Transverse colon (tissue), 4 donors: Measurements from ENCODE around the gene CHSY3. TPM values are rescaled to one million over a fixed set of nuclear protein-coding genes. Genes with fewer than 3 reads are reported as not detected.

Source experiments
- DNase-seq: peaks from one replicate; pipeline ENCODE4 v3.0.0-alpha.2; 2019
- H3K27ac ChIP-seq, 4 donors: fragments of 200-600 bp; sonication (generic); 2 replicates each; pipeline ENCODE4 v1.5.1; 2016 to 2018; ENCODE audit warnings: inconsistent platforms in 4 of 4
- H3K27me3 ChIP-seq: fragments of 200-600 bp; sonication (generic); 2 replicates; pipeline ENCODE4 v1.5.1; 2017; ENCODE audit warnings: inconsistent platforms
- H3K36me3 ChIP-seq, 4 donors: fragments of 200-600 bp; sonication (generic); 2 replicates each; pipeline ENCODE4 v1.5.1; 2017 to 2019; ENCODE audit warnings: inconsistent platforms in 4 of 4
- H3K4me1 ChIP-seq, 4 donors: fragments of 200-600 bp; sonication (generic); 2 replicates each; pipeline ENCODE4 v1.5.1; 2017 to 2020; ENCODE audit warnings: inconsistent platforms in 4 of 4
- H3K4me3 ChIP-seq, 4 donors: fragments of 200-600 bp; sonication (generic); 1 replicate in 1 of 4; 2 replicates in 3 of 4; pipeline versions ENCODE4 v1.5.1 to v1.6.1; 2017 to 2019; ENCODE audit warnings: inconsistent platforms in 4 of 4
- H3K9me3 ChIP-seq, 2 donors: fragments of 200-600 bp; sonication (generic); 2 replicates each; pipeline ENCODE4 v1.5.1; 2017 to 2019; ENCODE audit warnings: inconsistent platforms in 2 of 2
- EP300 ChIP-seq: sonication (generic); formaldehyde crosslinking; IDR thresholded peaks from one replicate; pipeline ENCODE4 v1.6.1; 2017; ENCODE audit warnings: antibody characterized with exemption, low read depth
- POLR2A ChIP-seq: fragments of 450-650 bp; IDR thresholded peaks from one replicate; pipeline ENCODE4 v1.6.1; 2016; ENCODE audit warnings: antibody characterized with exemption, mild to moderate bottlenecking, moderate library complexity
- POLR2AphosphoS5 ChIP-seq, 3 donors: sonication (generic); formaldehyde crosslinking; IDR thresholded peaks; one replicate each; pipeline ENCODE4 v1.6.1; 2016; ENCODE audit warnings: antibody characterized with exemption in 3 of 3
- WGBS, 2 donors: methylation state at CpG; one replicate each; pipeline ENCODE4 v1.1.5; 2018; ENCODE audit warnings: low coverage in 1 of 2; 5-methylcytosine and 5-hydroxymethylcytosine counted together
- in situ Hi-C, 4 donors: fragments of 200-750 bp; cut with MboI; loops; one replicate each; pipeline versions ENCODE4 v1.15.0 to v1.15.1; 2017; ENCODE audit warnings: low sequenced_read_pairs in 3 of 4, low pct_ligation_motif_present in 1 of 4, low pct_unique_long_range_greater_than_20kb in 1 of 4
- intact Hi-C: fragments of 100-400 bp; cut with DNase I; formaldehyde crosslinking; loops from one replicate; pipeline ENCODE4 v1.15.1; 2023; ENCODE audit warnings: low total_unique reads
- total RNA-seq, 4 donors: library from RNA; depleted of rRNA; stranded (reverse); fragments of >200 nt; gene quantifications; one replicate each; pipeline ENCODE4 v1.1.0, GENCODE V29; 2016
- TF ChIP-seq, protein P1 (sequence below), 5 experiments: fragments of 200-600 bp in 3 of 5; fragments of 450-650 bp in 2 of 5; sonication (generic) in 3 of 5; IDR thresholded peaks; 1 replicate in 2 of 5; 2 replicates in 3 of 5; pipeline ENCODE4 v1.5.1; 2016 to 2017; ENCODE audit warnings: antibody characterized with exemption in 5 of 5, inconsistent platforms in 3 of 5, mild to moderate bottlenecking in 2 of 5, moderate library complexity in 1 of 5

The CHSY3 gene
- total RNA-seq, 4 donors from 2014 or later = 0.27 to 0.79 (median 0.49) TPM

- Histone ChIP-seq H3K36me3 (no peaks in the 10 kb centered on the region), H3K9me3 (no peaks in the 10 kb centered on the region), H3K27me3 (no peaks in the 10 kb centered on the region), H3K4me1 (no peaks in the 10 kb centered on the region), H3K27ac (no peak overlapping the region), H3K4me3 (no peak overlapping the region)
- TF ChIP-seq EP300 = no peak
- TF ChIP-seq POLR2AphosphoS5 (IDR thresholded peaks at IDR 0.05) = no peak
- TF ChIP-seq, protein P1, sequence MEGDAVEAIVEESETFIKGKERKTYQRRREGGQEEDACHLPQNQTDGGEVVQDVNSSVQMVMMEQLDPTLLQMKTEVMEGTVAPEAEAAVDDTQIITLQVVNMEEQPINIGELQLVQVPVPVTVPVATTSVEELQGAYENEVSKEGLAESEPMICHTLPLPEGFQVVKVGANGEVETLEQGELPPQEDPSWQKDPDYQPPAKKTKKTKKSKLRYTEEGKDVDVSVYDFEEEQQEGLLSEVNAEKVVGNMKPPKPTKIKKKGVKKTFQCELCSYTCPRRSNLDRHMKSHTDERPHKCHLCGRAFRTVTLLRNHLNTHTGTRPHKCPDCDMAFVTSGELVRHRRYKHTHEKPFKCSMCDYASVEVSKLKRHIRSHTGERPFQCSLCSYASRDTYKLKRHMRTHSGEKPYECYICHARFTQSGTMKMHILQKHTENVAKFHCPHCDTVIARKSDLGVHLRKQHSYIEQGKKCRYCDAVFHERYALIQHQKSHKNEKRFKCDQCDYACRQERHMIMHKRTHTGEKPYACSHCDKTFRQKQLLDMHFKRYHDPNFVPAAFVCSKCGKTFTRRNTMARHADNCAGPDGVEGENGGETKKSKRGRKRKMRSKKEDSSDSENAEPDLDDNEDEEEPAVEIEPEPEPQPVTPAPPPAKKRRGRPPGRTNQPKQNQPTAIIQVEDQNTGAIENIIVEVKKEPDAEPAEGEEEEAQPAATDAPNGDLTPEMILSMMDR (IDR thresholded peaks at IDR 0.05) = no peak
- no peak for TF ChIP-seq POLR2A
- no peak for DNase-seq
- intact Hi-C loops (no loop called here), in situ Hi-C loops (no loop called here)
- 100% methylated on average over 1 of the region's 1 CpG for WGBS, 2 donors
Measured at GRCh38 chr5:130025511-130025910, 121.2 kb downstream of the CHSY3 start.

DNA sequence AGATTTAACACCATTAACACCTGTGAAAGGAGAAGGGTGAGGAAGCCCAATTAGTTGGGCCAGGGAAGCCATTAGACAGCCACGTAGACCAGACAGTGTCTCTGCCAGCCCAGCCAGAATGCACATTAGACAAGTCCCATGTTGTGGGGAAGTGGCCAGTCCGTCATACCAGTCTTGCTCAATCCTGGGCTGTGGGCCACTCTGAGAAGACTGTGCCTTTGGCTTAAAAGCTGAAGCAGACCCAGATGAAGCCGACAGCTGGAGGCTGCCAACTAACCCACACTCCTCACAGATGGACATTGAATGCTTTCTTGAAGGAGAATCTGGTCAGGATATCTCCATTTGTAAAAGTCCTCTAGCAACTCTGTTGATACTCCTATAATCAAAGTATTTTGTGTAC lies 128.5 kb downstream of the CHSY3 start:
- no peaks in the 10 kb centered on the region for H3K36me3 ChIP-seq
- H3K4me3 ChIP-seq = no peak overlapping the region
- in situ Hi-C loops (no loop called here), intact Hi-C loops (no loop called here)
- H3K4me1 ChIP-seq = no peaks in the 10 kb centered on the region
- 63 to 100% methylated on average over 1 to 3 of the region's 3 CpGs for WGBS, 2 donors
- no peaks in the 10 kb centered on the region for H3K27me3 ChIP-seq
- no peaks in the 10 kb centered on the region for H3K9me3 ChIP-seq
- no peak overlapping the region for H3K27ac ChIP-seq
- TF ChIP-seq, protein P1 (IDR thresholded peaks at IDR 0.05) = no peak
- TF ChIP-seq POLR2A (no peak), EP300 (no peak)
- no peak for DNase-seq

DNA sequence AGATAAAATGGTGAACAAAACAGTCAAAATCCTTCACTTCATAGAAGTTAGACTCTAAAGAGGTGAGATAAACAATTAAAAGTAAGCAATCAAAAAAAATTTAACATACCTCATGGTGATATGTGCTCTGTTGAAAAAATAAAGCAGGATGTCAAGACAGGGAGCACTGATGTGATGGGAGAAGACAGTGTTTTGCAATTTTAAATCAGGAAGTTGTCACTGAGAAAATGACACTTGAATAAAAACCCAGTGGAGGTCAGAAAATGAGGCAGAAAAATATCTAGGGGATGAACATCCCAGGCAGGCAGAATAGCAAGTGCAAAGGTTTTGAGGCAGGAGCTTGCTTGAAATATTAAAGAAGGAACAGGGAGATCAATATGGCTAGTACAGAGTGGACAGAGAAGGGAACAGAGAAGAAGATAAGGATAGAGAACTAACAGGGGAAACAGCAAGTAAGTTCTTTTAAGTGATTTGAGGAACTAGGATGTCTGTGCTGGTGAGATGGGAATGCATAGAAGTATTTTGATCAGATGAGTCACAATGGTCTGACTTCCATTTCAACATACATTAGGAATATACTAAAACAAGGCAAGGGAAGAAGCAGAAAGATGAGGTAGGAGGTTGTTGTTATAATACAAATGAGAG lies 130.4 kb downstream of the CHSY3 start:
- no peaks in the 10 kb centered on the region for H3K9me3 ChIP-seq
- no peaks in the 10 kb centered on the region for H3K27me3 ChIP-seq
- H3K36me3 ChIP-seq = no peaks in the 10 kb centered on the region
- no peak for TF ChIP-seq POLR2A
- no peak for TF ChIP-seq POLR2AphosphoS5 (IDR thresholded peaks at IDR 0.05)
- TF ChIP-seq, protein P1 (IDR thresholded peaks at IDR 0.05) = no peak
- no peak for TF ChIP-seq EP300
- DNase-seq = no peak
- intact Hi-C loops (no loop called here), in situ Hi-C loops (no loop called here)
- H3K4me1 ChIP-seq = no peaks in the 10 kb centered on the region
- no peak overlapping the region for H3K4me3 ChIP-seq
- H3K27ac ChIP-seq = no peak overlapping the region

- intact Hi-C loops = no loop called here
- 73 to 75% methylated on average over 1 of the region's 1 CpG for WGBS, 2 donors
- no peaks in the 10 kb centered on the region for H3K27me3 ChIP-seq
- no peak for TF ChIP-seq POLR2AphosphoS5 (IDR thresholded peaks at IDR 0.05)
- TF ChIP-seq POLR2A = no peak
- TF ChIP-seq EP300 = no peak
- TF ChIP-seq, protein P1 (IDR thresholded peaks at IDR 0.05) = no peak
- no peak overlapping the region for H3K4me3 ChIP-seq
- no peaks in the 10 kb centered on the region for H3K9me3 ChIP-seq
- H3K4me1 ChIP-seq = no peaks in the 10 kb centered on the region
- no peak for DNase-seq
- no peaks in the 10 kb centered on the region for H3K36me3 ChIP-seq
- in situ Hi-C loops = no loop called here
- no peak overlapping the region for H3K27ac ChIP-seq
Measured at GRCh38 chr5:130035388-130035787, 131.1 kb downstream of the CHSY3 start.
